Measurements from ENCODE around the gene FAM20C.

DNA sequence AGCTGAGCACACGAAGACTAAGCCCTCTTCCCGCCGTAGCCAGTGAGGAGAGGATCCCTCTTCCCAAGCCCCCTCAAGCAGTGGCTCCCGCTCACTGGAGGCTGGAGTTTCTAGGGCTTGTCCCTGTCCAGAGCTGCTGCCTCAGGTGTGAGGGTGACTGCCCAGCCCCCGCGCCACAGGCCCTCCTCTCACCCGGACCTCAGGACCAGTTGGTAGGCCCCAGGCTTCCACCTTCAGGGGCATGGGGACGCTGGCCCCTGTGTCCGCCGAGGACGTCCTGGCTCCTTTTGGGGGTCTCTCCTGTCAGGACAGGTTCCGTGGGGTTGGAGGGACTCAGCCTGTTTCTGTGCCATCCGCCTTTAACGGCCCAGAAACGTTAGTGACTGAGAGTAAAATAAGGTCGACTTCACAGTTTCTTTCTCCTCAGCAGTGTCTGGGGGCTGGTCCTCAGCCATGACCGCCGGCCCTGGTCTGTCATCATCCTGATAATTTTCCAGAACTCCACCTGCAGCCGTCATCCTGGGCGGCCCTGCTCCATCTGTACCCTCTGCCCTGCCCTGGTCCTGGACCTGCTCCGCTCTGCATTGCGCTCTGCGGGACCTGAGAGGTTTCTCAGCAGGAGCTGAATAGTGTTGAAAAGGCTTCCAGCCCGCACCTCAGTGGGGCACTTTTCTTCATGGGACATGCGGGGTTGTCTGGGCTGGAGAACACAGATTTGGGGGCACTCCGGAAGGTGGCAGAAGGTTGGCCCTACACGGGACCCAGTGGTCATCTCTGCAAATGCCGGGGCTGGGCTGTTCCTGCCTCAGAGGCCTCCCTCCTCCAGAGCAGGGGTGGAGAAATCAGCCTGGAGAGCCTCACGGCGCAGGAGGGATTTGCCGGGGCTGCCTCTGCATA, 36.0 kb upstream of the FAM20C start:
- TF ChIP-seq ZBTB1 (tag by site-specific recombination; IDR thresholded peaks at IDR 0.05) (no peak), YY1 (tag by site-specific recombination; IDR thresholded peaks at IDR 0.05) (no peak), ZNF433 (tag by site-specific recombination; IDR thresholded peaks at IDR 0.05; ENCODE audit: low read depth) (no peak), CTCF (tag by site-specific recombination; IDR thresholded peaks at IDR 0.05) (no peak), ZBTB21 (tag by site-specific recombination; IDR thresholded peaks at IDR 0.05) (no peak)
- TF ChIP-seq, protein P1, sequence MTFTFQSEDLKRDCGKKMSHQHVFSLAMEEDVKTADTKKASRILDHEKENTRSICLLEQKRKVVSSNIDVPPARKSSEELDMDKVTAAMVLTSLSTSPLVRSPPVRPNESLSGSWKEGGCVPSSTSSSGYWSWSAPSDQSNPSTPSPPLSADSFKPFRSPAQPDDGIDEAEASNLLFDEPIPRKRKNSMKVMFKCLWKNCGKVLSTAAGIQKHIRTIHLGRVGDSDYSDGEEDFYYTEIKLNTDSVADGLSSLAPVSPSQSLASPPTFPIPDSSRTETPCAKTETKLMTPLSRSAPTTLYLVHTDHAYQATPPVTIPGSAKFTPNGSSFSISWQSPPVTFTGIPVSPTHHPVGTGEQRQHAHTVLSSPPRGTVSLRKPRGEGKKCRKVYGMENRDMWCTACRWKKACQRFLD (tag by site-specific recombination; IDR thresholded peaks at IDR 0.05) = no peak
